HL-60 (cell line): ENCODE results near the gene SLC7A7.

Source experiments
- POLR2AphosphoS5 ChIP-seq: IDR thresholded peaks from 2 replicates; pipeline ENCODE4 v1.6.1; 2012; ENCODE audit warnings: low read depth
- TF ChIP-seq, protein P1 (sequence below): IDR thresholded peaks from one replicate; pipeline ENCODE4 v1.5.1; 2011; ENCODE audit warnings: low read length, control low read depth, inconsistent platforms; ENCODE audit not compliant: insufficient read depth
- TF ChIP-seq, protein P2 (sequence below): IDR thresholded peaks from 2 replicates; pipeline ENCODE4 v1.6.1; 2012; ENCODE audit warnings: low read depth; ENCODE audit not compliant: insufficient replicate concordance

DNA sequence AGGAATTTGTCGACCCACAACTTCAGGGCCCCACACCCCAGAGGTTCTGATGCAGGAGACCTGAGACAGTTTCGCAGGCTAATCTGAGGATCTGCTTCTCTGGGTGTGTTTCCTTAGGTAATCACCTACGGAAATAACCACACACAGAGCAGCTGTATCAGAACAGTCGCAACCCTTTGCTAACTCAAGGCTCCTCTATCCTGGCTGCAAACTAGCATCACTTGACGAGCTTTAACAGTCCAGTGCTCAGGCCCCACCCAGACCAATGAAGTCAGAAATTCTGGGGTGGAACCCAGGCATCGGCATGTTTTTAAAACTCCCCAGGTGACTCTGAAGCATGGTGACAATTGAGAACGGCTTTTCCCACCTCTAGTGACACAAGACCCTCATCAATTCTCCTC lies 20.7 kb downstream of the SLC7A7 start:
- TF ChIP-seq, protein P1, sequence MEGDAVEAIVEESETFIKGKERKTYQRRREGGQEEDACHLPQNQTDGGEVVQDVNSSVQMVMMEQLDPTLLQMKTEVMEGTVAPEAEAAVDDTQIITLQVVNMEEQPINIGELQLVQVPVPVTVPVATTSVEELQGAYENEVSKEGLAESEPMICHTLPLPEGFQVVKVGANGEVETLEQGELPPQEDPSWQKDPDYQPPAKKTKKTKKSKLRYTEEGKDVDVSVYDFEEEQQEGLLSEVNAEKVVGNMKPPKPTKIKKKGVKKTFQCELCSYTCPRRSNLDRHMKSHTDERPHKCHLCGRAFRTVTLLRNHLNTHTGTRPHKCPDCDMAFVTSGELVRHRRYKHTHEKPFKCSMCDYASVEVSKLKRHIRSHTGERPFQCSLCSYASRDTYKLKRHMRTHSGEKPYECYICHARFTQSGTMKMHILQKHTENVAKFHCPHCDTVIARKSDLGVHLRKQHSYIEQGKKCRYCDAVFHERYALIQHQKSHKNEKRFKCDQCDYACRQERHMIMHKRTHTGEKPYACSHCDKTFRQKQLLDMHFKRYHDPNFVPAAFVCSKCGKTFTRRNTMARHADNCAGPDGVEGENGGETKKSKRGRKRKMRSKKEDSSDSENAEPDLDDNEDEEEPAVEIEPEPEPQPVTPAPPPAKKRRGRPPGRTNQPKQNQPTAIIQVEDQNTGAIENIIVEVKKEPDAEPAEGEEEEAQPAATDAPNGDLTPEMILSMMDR: no peak
- no peak for TF ChIP-seq POLR2AphosphoS5
- TF ChIP-seq, protein P2, sequence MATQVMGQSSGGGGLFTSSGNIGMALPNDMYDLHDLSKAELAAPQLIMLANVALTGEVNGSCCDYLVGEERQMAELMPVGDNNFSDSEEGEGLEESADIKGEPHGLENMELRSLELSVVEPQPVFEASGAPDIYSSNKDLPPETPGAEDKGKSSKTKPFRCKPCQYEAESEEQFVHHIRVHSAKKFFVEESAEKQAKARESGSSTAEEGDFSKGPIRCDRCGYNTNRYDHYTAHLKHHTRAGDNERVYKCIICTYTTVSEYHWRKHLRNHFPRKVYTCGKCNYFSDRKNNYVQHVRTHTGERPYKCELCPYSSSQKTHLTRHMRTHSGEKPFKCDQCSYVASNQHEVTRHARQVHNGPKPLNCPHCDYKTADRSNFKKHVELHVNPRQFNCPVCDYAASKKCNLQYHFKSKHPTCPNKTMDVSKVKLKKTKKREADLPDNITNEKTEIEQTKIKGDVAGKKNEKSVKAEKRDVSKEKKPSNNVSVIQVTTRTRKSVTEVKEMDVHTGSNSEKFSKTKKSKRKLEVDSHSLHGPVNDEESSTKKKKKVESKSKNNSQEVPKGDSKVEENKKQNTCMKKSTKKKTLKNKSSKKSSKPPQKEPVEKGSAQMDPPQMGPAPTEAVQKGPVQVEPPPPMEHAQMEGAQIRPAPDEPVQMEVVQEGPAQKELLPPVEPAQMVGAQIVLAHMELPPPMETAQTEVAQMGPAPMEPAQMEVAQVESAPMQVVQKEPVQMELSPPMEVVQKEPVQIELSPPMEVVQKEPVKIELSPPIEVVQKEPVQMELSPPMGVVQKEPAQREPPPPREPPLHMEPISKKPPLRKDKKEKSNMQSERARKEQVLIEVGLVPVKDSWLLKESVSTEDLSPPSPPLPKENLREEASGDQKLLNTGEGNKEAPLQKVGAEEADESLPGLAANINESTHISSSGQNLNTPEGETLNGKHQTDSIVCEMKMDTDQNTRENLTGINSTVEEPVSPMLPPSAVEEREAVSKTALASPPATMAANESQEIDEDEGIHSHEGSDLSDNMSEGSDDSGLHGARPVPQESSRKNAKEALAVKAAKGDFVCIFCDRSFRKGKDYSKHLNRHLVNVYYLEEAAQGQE: no peak
